GM23338 (cell line): ENCODE results near the gene IFNLR1. TPM values are rescaled to one million over a fixed set of nuclear protein-coding genes. Genes with fewer than 3 reads are reported as not detected.

Experiments
- ATAC-seq: fragments of 200-7000 bp; cut with Tn5 transposase; 3 replicates; pipeline ENCODE4 v1.9.1; 2020
- DNase-seq: peaks from one replicate; pipeline ENCODE4 v3.0.0-alpha.2; 2015; ENCODE audit warnings: low spot score
- H2AFZ ChIP-seq: fragments of 200-600 bp; sonication (generic); 2 replicates; pipeline ENCODE4 v1.8.0; 2016; ENCODE audit warnings: antibody characterized with exemption, mild to moderate bottlenecking, moderate library complexity
- H3F3A ChIP-seq: fragments of 200-600 bp; sonication (generic); replicated peaks from 2 replicates; pipeline ENCODE4 v1.8.0; 2017; ENCODE audit warnings: antibody characterized with exemption, mixed run types, low read depth
- H3K27ac ChIP-seq: fragments of 200-600 bp; sonication (generic); 2 replicates; pipeline ENCODE4 v1.6.1; 2016; ENCODE audit warnings: low read depth
- H3K27me3 ChIP-seq: fragments of 200-600 bp; sonication (generic); 2 replicates; pipeline ENCODE4 v1.8.0; 2016; ENCODE audit warnings: mild to moderate bottlenecking, mixed run types, moderate library complexity; ENCODE audit not compliant: insufficient read depth
- H3K36me3 ChIP-seq: fragments of 200-600 bp; sonication (generic); 2 replicates; pipeline ENCODE4 v1.8.0; 2016; ENCODE audit warnings: mild to moderate bottlenecking; ENCODE audit not compliant: insufficient read depth
- H3K4me1 ChIP-seq: fragments of 200-600 bp; sonication (generic); 2 replicates; pipeline ENCODE4 v1.8.0; 2016; ENCODE audit warnings: mild to moderate bottlenecking, moderate library complexity; ENCODE audit not compliant: insufficient read depth
- H3K4me2 ChIP-seq: fragments of 200-600 bp; sonication (generic); 2 replicates; pipeline ENCODE4 v1.7.1; 2017; ENCODE audit warnings: mixed run types
- H3K4me3 ChIP-seq: fragments of 200-600 bp; sonication (generic); 2 replicates; pipeline ENCODE4 v1.6.1; 2016; ENCODE audit warnings: mixed run types
- H3K79me2 ChIP-seq: fragments of 200-600 bp; sonication (generic); replicated peaks from 2 replicates; pipeline ENCODE4 v1.8.0; 2017; ENCODE audit warnings: mild to moderate bottlenecking; ENCODE audit not compliant: insufficient read depth
- H3K9me2 ChIP-seq: fragments of 200-600 bp; sonication (generic); 2 replicates; pipeline ENCODE4 v1.8.0; 2017; ENCODE audit not compliant: insufficient read depth
- H4K20me1 ChIP-seq: fragments of 200-600 bp; sonication (generic); replicated peaks from 2 replicates; pipeline ENCODE4 v1.8.0; 2017; ENCODE audit warnings: mild to moderate bottlenecking; ENCODE audit not compliant: insufficient read depth
- H3K27ac Mint-ChIP-seq: 2 replicates; pipeline ENCODE4 v1.8.0; 2020; ENCODE audit warnings: inconsistent platforms, mild to moderate bottlenecking, moderate library complexity, mixed read lengths
- H3K27me3 Mint-ChIP-seq: 3 replicates; pipeline ENCODE4 v1.8.0; 2022; ENCODE audit warnings: low read depth, mild to moderate bottlenecking, moderate library complexity, mixed read lengths, inconsistent platforms; ENCODE audit not compliant: insufficient read depth, poor library complexity
- H3K36me3 Mint-ChIP-seq: 3 replicates; pipeline ENCODE4 v1.8.0; 2021; ENCODE audit warnings: low read depth, mild to moderate bottlenecking, inconsistent platforms, moderate library complexity, mixed read lengths
- H3K4me1 Mint-ChIP-seq: 3 replicates; pipeline ENCODE4 v1.8.0; 2020; ENCODE audit warnings: mild to moderate bottlenecking, inconsistent platforms, mixed read lengths
- H3K4me3 Mint-ChIP-seq: 3 replicates; pipeline ENCODE4 v1.8.0; 2021; ENCODE audit warnings: moderate library complexity, mild to moderate bottlenecking, inconsistent platforms, mixed read lengths
- H3K9me3 Mint-ChIP-seq: 3 replicates; pipeline ENCODE4 v1.8.0; 2020; ENCODE audit warnings: moderate library complexity, mild to moderate bottlenecking, inconsistent platforms, mixed read lengths
- CREB1 ChIP-seq: fragments of 250-450 bp; sonication (Bioruptor Pico); IDR thresholded peaks from 2 replicates; pipeline ENCODE4 v1.5.0; 2020; ENCODE audit warnings: low read depth, mild to moderate bottlenecking, moderate library complexity
- EZH2phosphoT487 ChIP-seq: fragments of 200-600 bp; sonication (generic); IDR thresholded peaks from one replicate; pipeline ENCODE4 v1.8.1; 2018; ENCODE audit warnings: antibody characterized with exemption; ENCODE audit not compliant: unreplicated experiment
- JUNB ChIP-seq: IDR thresholded peaks from one replicate; pipeline ENCODE4 v1.6.1; 2016; ENCODE audit warnings: antibody characterized with exemption; ENCODE audit not compliant: unreplicated experiment
- POLR2AphosphoS5 ChIP-seq: IDR thresholded peaks from 2 replicates; pipeline ENCODE4 v1.6.1; 2016; ENCODE audit warnings: antibody characterized with exemption, low read depth
- REST ChIP-seq: IDR thresholded peaks from one replicate; pipeline ENCODE4 v1.6.1; 2018; ENCODE audit warnings: antibody characterized with exemption; ENCODE audit not compliant: unreplicated experiment
- STAT1 ChIP-seq: IDR thresholded peaks from one replicate; pipeline ENCODE4 v1.6.1; 2016; ENCODE audit warnings: antibody characterized with exemption; ENCODE audit not compliant: unreplicated experiment
- ZNF114 ChIP-seq: fragments of 250-450 bp; sonication (Bioruptor Pico); IDR thresholded peaks from 2 replicates; pipeline ENCODE4 v1.5.0; 2020; ENCODE audit warnings: mild to moderate bottlenecking, moderate library complexity
- ZNF331 ChIP-seq: fragments of 250-450 bp; sonication (Bioruptor Pico); IDR thresholded peaks from 2 replicates; pipeline ENCODE4 v1.5.0; 2020; ENCODE audit warnings: low read depth, mild to moderate bottlenecking, moderate library complexity
- polyA plus RNA-seq: library from polyadenylated mRNA; unstranded; fragments of >200 nt; fragmentation: Nextera tagmentation; extraction: Ambion mirVana; gene quantifications from 2 replicates; pipeline ENCODE4 v1.2.1, GENCODE V29; 2016
- total RNA-seq: library from RNA; depleted of rRNA; stranded (reverse); fragments of >200 nt; shearing (Covaris generic); gene quantifications from 2 replicates; pipeline ENCODE4 v1.2.3, GENCODE V29; 2014
- TF ChIP-seq, protein P1 (sequence below): IDR thresholded peaks from 2 replicates; pipeline ENCODE4 v1.6.1; 2016; ENCODE audit warnings: antibody characterized with exemption

Gene IFNLR1
- total and polyA plus RNA-seq, 2 experiments from 2014 or later = 4.2 to 6.2 TPM

- TF ChIP-seq EZH2phosphoT487 (no peak), REST (no peak), JUNB (no peak), CREB1 (CRISPR knock-in tag) (no peak), ZNF114 (CRISPR knock-in tag) (no peak), POLR2AphosphoS5 (no peak)
Observed at GRCh38 chr1:24186031-24186710, 918 bp downstream of the IFNLR1 start (continued).

DNA sequence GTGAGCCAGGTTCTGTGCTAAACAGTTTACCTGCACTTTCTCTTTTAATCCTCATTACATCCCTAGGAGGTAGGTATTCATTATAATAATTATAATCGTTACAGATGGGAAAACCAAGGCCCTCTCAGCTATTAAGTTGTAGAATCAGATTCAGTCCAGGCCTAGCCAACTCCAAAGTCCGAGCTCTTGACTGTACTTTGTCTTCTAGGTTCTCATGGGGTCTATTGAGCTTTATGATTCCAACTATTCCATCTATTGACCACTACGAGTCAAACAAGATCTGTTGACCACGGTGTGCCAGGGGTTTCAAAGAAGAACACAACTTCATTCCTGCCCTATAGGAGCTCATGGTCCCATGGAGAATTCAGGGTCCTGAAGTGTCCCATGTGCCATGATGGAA lies 2.0 kb downstream of the IFNLR1 start:
- no peaks in the 10 kb centered on the region; the same call in 1 of the 2 replicates for H4K20me1 ChIP-seq
- DNase-seq (no peak), ATAC-seq (no peak)
- Mint-ChIP-seq H3K27ac (no peak overlapping the region), H3K4me1 (peaks cover 10% of the 10 kb centered on the region), H3K27me3 (peaks cover 18% of the 10 kb centered on the region), H3K4me3 (no peak overlapping the region), H3K9me3 (no peaks in the 10 kb centered on the region; the same call in 2 of the 3 replicates), H3K36me3 (no peaks in the 10 kb centered on the region; the same call in 2 of the 3 replicates)
- H3K36me3 ChIP-seq = no peaks in the 10 kb centered on the region
- H3F3A ChIP-seq = no peaks in the 10 kb centered on the region
- H3K27me3 ChIP-seq = no peaks in the 10 kb centered on the region
- no peak for TF ChIP-seq ZNF331 (CRISPR knock-in tag)
- no peaks in the 10 kb centered on the region for H3K9me2 ChIP-seq
- no peak overlapping the region for H3K4me2 ChIP-seq
- no peak overlapping the region for H3K4me3 ChIP-seq
- H2AFZ ChIP-seq = no peak overlapping the region
- H3K79me2 ChIP-seq = 0 out of 2 replicates have a peak, but pooled peaks cover 11% of the 10 kb centered on the region
- H3K27ac ChIP-seq = no peak overlapping the region
- H3K4me1 ChIP-seq = peaks cover 12% of the 10 kb centered on the region

GRCh38 chr1:24182061-24182460 lies 5.0 kb downstream of the IFNLR1 start:
- H3K4me1 ChIP-seq = peaks cover 5% of the 10 kb centered on the region; the same call in 1 of the 2 replicates
- H3K4me3 ChIP-seq = no peak overlapping the region
- Mint-ChIP-seq H3K27me3 (peaks cover 6% of the 10 kb centered on the region), H3K9me3 (no peaks in the 10 kb centered on the region), H3K36me3 (no peaks in the 10 kb centered on the region; the same call in 2 of the 3 replicates), H3K4me3 (no peak overlapping the region), H3K4me1 (peaks cover 5% of the 10 kb centered on the region), H3K27ac (no peak overlapping the region)
- no peak overlapping the region for H3K27ac ChIP-seq
- H3F3A ChIP-seq = no peaks in the 10 kb centered on the region
- no peaks in the 10 kb centered on the region for H3K27me3 ChIP-seq
- DNase-seq (no peak), ATAC-seq (no peak)
- H3K4me2 ChIP-seq = no peak overlapping the region
- no peaks in the 10 kb centered on the region; the same call in 1 of the 2 replicates for H4K20me1 ChIP-seq
- no peak overlapping the region for H2AFZ ChIP-seq
- TF ChIP-seq ZNF331 (CRISPR knock-in tag) (no peak), STAT1 (no peak), POLR2AphosphoS5 (no peak)
- TF ChIP-seq, protein P1, sequence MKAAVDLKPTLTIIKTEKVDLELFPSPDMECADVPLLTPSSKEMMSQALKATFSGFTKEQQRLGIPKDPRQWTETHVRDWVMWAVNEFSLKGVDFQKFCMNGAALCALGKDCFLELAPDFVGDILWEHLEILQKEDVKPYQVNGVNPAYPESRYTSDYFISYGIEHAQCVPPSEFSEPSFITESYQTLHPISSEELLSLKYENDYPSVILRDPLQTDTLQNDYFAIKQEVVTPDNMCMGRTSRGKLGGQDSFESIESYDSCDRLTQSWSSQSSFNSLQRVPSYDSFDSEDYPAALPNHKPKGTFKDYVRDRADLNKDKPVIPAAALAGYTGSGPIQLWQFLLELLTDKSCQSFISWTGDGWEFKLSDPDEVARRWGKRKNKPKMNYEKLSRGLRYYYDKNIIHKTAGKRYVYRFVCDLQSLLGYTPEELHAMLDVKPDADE = no peak
- 0 out of 2 replicates have a peak, but pooled peaks cover 4% of the 10 kb centered on the region for H3K36me3 ChIP-seq
- no peaks in the 10 kb centered on the region for H3K9me2 ChIP-seq
- peaks cover 13% of the 10 kb centered on the region; the same call in 1 of the 2 replicates for H3K79me2 ChIP-seq
